HG03097 (cell line): Measurements from ENCODE around the gene RCN2.
A peak's percentile ranks its signal among the peaks of the same experiment; 100 is the strongest.

ENCODE experiments used
- ATAC-seq: cut with Tn5 transposase; IDR thresholded peaks from one replicate; pipeline ENCODE4 v1.9.1; 2021; ENCODE audit not compliant: unreplicated experiment, low FRiP score

The RCN2 gene

DNA sequence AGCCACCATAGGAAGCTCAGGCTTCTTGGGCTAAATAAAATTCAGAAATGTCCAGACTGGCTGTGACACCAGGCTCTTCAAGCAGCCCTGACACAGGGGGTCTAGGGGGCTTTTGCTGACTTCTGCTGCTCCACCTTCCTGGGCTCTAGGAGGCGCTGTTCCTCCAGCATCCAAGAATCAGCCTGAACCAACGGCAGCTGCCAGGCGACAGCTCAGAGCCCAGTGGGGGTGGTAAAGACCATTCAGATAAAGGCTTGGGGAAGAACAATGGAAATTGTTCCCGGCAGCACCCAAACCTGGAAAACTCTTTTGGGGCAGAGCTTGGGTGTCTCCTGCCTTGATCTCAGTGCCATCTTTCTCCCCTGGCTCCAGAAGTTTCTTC lies 41.8 kb downstream of the RCN2 start:
- no peak for ATAC-seq

DNA sequence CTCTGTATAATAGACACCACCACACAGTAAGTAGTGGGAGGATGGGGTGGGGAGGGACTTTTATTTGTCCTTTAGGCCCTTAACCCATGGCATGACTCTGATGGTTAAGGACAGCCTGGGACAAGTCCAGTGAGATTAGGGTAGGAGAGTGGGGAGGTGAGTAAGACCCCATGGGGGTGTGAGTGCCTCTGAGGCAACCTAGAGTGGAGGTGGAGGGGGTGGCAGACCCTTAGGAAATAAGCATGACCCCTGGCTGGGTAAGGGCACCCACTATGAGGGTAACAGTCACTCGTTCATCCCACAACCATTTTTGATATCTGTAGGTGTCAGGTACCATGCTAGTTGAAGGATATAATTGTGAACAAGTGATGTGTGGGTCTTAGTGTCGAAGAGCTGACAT lies 42.4 kb downstream of the RCN2 start:
- no peak for ATAC-seq

DNA sequence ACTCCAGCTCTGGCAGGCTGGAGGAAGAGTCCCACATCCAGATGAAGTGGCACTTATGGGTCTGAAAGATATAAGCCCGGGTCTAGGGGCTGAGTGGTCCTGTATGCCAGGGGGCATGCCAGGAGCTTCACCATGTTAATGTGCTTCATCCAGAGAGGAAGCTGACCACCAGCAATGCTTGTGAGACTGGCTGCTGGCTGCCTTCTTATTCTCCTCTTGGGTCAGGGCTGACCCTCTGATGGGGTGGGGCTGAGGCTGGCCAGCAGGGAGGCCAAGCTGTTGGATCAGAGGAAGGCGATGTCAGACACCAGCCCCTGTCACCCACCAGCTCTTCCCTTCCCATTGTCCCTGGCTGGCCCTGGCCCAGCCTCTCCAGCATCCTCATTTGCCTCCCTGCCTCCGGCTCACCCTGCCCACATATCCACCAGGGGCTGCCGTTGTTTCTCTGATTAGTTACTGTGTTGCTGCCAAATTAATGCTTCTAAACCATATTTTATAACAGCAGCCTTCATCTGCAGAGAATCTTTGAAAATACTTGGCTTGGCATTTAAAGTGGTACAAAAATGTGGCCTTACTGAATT lies 43.0 kb downstream of the RCN2 start:
- ATAC-seq, result no peak

DNA sequence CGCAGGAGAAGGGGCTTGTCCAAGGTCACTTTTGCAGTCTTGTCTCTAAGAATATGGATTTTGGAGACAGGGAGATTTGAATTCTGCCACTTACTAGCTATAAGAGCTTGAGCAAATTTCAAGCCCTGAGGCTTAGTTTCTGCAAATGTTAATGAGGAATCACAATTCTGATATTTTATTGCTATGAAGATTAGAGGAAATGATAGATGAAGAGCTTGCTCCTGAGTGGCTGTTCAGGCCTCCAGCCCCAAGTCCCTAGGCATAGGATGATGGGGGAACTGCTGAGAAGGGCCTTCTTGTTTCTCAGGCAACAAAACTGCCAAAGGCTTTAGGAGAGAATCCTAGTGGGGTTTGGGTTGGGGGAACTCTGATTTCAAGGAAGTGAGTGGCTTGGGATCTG lies 44.6 kb downstream of the RCN2 start:
- no peak for ATAC-seq

DNA sequence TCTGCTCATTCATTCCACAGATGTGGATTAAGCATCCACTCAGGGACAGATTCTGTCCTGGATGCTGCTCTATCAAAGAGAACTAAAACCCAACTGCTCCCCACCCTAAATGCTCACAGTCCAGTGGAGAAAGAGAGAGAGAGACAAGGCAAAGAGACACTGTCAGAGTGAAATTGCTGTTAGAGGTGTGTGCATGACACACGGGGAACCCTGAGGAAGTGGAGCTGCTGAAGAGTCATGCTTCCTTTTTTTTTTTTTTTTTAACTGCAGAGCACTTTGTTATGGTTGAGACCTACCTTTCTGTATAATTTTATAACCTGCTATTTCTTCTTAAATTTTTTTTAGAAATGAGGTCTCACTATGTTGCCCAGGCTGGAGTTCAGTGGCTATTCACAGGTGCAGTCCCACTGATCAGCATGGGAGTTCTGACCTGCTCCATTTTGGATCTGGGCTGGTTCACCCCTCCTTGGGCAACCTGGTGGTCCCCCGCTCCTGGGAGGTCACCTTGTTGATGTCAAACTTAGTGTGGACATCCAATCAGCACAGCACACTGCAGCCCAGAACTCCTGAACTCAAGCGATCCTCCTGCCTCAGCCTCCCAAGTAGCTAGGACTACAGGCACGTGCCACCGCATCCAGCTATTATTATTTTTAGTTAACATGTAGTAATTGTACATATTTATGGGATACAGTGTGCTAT lies 45.2 kb downstream of the RCN2 start:
- ATAC-seq, result no peak

DNA sequence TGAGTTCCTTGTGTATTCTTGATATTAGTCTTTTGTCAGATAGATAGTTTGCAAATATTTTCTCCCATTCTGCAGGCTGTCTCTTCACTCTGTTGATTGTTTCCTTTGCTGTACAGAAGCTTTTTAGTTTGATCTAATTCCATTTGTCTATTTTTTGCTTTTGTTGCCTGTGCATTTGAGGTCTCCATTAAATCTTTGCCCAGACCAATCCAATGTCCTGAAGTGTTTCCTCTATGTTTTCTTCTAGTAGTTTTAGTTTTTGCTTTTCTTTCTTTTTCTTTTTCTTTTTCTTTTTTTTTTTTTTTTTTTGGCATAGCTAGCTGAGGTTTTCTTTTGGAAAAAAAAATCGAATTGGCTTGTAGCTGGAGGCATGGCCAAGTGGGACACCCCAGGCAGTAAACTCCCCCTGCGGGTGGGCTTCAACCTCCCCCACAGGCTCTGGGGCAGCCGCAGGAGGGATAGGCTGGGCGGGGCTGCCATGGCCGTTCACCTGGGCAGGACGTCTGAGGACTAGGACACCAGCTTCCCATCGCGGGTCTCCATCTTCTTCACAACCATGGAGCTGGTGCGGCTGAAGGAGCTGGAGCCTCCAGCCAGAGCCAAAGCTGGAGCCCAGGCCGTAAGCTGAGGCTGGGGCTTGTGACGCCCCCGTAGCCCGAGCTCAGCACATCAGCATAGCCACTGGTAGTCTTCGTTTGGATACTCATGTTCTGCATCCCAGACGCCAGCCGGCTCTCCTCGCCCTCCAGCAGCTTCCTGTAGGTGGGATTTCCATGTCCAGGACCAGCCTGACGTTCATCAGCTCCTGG lies 47.2 kb downstream of the RCN2 start:
- ATAC-seq, result no peak

DNA sequence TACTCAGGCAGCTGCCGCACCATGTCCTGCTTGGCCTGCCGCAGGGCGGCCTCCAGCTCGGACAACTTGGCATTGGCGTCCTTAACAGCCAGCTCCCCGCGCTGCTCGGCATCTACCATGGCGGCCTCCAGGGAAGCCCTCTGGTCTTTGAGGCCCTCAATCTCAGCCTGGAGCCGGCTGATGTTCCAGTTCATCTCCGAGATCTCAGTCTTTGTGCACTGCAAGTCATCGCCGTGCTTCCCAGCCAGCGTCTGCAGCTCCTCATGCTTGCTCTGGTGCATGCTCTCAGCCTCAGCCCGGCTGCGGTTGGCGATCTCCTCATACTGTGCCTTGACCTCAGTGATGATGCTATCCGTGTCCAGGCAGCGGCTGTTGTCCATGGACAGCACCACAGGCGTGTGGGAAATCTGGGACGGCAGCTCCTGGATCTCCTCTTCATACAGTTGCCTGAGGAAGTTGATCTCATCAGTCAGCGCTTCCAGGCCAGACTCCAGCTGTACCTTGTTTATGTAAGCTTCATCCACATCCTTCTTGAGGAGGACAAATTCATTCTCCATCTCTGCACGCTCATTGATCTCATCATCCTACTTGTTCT lies 47.9 kb downstream of the RCN2 start:
- no peak for ATAC-seq

DNA sequence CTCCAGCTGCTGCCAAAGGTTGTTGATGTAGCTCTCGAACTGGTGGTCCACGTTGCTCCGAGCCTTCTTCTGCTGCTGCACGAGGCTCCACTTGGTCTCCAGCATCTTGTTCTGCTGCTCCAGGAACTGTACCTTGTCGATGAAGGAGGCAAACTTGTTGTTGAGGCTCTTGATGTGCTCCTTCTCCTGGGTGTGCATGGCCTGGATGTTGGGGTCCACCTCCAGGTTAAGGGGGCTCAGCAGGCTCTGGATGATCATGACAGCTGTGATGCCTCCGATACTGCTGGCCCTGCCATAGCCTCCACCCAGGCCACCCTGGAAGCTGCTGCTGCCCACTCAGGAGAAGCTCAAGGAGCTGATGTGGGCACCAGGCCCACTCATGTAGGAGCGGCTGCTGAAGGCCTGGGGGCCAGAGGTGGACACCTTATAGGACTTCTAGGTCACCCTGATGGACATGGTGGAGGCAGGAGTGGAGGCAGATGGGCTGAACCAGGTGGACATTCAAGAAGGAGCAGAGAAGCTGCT lies 48.5 kb downstream of the RCN2 start:
- ATAC-seq, result no peak

DNA sequence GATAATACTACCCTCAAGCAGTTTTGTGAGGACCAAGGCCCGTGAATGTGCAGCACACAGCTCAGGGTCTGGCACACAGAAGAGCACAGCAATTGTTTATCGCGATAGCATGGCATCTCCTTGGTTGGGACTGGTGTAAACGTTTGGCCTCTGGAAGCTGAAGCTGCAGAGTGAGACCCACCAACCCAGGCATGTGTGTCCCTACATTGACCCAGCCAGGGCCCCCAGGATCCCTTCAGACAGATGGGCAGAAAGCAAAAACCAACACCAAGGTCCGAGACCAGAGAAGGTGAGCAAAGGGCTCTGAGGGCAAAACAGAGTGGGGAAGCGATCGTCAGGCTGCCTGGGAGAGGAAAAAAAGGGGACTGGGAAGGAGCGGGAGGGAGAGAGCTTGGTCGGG lies 50.8 kb downstream of the RCN2 start:
- no peak for ATAC-seq

DNA sequence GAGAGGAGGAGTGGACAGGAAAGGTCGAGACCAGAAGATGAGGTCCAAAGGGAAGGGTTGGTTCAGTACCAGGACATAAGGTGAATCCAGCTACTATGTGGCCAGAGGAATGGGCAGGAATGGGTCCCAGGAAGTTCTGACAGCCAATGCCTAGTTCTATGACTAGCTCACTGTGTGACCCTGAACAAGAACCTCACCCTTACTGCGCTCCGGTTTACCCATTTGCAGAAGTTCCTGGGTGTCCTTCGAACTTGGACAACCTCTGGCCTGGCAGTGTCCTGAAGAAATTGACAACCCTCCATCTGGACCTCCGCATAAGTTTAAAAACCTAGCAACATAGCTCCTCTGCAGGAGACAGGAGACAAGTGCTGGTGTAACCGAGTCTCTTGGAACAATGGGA lies 51.2 kb downstream of the RCN2 start:
- ATAC-seq, result no peak

DNA sequence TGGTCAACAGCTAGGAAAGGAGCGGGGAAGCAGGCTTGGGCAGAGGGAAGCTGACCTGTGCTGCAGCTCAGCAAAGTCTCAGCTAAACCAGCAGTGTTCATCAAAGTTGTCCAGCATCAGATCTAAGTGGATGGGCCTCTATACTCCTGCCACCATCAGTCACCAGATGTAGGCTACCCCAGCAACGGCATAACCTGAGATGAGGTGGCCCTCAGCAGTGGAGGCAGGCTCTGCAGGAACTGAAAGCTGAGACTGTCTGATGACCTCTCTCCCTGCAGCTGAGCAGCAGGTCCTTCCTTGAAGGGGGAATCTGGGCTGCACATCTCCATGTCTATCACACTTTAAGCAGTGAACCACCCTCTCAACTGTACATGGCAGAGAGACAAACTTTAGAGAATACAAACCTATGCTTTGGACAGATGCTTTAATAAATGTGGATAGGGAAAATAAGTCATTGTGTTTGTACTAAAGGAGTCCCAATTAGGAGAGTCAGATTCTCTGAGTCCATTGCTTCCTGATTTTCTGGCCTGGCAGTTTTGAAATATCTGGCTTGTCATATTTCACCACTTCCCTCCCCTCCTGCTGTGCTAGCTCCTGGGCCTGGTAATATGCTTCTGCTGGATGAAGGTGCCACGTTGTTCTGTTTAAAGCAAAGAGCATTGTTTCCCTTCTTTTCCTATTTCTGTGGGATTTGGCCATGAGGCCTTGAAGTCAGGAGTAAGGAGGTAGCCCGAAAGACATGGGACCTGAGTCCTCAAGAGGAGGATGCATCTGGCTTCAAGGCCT lies 52.2 kb downstream of the RCN2 start:
- ATAC-seq, result no peak

DNA sequence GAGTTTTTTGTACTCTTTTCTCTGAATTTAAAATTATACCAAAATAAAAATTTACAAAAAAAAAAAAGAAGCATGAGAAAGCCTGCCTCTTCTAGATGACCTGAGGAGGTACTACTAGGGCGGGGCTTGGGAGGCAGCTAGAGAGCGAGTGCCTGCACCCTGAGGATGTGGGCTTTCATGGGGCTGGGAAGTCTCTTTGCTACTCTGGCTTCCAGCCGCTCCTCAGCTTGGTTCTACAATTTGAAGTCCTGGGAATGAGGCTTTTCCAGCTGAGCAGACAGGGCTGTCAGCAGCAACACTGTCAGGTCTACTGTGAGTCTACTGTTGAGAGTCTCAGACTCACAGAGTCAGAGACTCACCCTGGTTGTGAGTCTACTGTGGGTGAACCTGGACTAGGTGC lies 55.2 kb downstream of the RCN2 start:
- ATAC-seq, result no peak

DNA sequence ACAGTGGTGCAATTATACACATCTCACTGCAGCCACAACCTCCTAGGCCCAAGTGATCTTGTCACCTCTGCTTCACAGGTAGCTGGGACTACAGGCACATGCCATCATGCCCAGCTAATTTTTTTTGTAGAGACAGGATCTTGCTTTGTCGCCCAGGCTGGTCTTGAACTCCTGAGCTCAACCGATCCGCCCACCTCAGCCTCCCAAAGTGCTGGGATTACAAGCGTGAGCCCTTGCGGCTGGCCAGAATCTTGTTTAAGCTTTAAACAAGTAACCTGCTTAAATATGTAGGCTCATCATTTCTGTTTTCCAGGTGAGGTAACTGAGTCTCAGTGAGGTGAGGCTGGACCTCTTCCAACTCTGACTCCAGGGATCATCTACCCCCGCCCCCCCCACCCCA lies 55.7 kb downstream of the RCN2 start:
- ATAC-seq, result no peak

DNA sequence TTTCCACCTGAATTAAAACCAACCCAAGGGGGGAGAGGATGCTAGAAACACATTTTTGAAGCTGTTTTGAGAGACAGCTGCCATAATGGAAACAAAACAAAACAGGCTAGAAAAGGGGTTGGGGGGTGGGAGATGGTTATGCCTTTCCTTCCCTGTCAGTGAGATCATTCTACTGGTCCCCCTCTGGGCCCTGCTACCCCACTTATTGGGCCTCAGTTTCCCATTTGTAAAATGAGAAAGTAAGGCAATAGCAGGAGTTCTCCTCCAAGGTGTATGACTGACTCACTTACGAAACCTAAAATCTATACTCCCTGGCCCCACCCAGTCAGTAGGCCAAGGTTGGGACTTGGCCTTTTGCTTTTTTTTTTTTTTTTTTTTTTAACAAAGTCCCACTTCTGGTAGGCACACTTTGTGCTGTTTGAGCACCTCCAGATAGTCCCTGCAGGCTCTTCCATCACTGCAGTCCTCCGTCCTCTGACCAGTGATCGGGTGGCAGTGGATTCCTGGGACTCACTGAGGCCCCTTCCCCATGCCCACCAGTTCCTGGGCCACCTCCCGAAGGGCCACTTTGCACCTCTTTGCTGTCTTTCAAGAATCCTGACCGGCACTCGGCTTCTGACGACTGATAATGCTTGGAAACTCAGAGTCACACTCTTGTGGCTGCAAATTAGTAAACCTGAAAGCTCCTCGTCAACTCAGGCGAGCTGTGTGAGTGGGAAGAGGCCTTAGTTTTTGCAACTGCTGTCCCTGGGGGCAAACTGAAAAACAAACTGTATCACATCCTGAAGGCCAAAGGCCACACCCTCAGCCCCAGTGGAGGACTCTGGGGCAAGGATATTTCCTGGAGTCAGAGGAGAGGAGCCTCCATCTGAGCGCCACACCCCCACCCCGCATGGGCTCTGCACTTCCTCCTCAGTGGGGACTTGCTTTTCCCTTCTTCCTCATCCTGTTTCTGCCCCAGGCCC lies 56.6 kb downstream of the RCN2 start:
- peak; percentile 58 for ATAC-seq

DNA sequence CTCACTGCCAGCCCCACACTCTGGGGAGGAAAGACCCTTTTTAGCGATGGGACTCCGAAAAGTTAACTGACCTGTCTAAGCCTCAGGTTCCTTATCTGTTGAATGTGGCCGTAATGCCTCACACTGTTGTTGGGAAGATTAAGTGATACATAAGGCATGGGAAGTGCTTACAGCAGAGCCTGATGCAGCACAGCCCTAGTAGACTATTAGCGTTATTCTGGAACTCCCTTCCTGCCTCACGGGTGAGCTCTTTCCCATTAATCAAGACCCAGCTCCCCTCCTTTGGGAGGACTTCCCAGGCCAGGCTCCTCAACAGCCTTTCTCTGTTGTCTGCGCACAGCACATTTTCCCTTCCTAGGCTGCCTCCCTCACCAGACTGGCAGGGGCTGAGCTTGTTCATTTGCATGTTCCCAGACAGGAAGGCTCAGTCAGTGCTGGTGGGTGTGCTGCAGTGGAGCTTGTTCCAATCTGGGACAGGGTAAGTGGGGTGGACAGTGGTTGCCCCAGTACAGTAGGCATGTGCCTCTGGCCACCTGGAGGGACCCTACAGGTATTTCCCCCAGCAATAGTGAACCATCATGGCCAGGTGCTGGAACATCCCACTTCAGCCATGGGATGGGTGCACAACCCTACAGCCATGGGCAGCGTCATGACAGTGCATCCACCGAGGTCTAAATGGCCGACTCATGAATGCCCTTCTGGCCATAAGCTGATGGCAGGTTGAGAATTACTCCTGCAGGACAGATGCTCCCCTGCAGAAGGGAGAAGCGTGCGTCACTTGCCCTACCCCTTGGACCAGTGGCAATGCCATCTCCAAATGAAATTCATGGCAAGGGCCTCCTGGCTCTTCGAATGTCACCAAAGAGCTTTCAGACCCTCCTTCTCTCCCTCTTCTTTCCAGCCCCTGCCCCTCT lies 57.6 kb downstream of the RCN2 start:
- peak; percentile 6 for ATAC-seq

DNA sequence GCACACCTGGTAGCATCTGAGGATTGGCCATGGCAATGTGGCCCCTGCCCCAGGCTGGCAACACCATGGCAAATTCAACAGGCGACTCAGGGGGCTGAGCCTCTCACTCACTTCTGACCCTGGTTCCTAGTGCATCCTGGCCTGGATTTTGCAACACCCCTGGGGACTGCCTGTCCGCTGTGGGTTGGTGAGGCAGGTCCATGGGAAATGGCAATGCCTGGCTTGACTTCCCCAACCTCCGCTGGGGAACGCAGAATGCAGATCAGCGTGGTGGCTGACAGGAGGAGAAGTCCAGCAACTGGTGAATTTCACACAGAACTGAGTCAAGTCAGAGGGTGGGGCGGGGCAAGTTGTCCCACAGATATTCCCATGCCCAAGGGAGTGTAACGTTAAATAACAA lies 59.5 kb downstream of the RCN2 start:
- no peak for ATAC-seq

DNA sequence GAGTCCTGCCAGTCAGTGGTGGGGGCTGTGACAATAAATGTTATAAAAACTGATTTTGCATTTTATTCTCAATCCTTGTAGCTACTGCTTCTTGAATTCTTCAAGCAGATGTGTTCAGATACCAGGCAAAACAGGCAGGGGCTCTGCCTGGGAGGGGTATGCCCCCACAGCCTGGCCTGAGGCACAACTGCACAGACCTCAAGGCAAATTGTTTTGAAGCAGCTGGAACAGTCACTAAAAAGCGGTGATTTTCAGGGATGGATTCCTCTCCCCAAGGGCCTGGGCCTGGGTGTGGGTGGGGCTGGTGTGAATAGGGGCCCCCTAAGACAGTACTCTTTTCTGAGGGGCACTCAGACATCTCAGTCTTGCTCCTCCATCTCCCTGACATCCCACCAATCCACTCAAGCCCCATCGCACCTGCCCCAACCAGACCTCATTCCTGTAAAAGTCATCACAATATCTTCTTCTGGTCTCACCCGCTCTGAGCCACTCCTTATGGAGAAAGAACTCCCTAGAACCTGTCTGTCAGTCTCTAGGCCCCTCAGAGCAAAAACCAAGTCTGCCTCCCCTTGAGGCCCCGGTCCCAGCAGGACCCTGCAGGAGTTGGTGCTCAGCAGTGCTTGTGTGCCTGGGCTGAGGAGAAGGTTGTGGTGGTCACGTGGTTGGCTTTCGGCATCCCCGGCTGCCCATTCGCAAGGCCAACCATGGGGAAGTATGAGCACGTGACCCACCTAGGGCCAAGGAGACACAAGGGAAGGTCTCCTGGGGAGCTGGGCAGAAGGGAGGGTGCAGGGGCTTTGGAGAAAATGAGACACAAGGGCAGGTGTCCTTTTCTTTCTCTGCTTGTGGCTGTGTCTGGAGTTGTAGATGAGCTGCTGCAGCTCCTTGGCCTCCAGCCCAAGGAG lies 60.4 kb downstream of the RCN2 start:
- no peak for ATAC-seq
